Activated CD8-positive, alpha-beta T cell treated with anti-CD3 and anti-CD28 coated beads for 36 hours (primary cell): Measurements from ENCODE around the gene INPP5A. TPM values are rescaled to one million over a fixed set of nuclear protein-coding genes. Genes with fewer than 3 reads are reported as not detected.

Source experiments
- ATAC-seq: fragments of 200-7000 bp; cut with Tn5 transposase; one replicate; pipeline ENCODE4 v1.10.0; 2021; ENCODE audit warnings: mild to moderate bottlenecking, moderate library complexity
- CTCF ChIA-PET: fragments of 350-600 bp; sonication (Branson Sonifier 250); formaldehyde crosslinking; loops from one replicate; lab custom pipeline; 2021; ENCODE audit warnings: antibody characterized with exemption; lab: Charles Lee
- POLR2A ChIA-PET: fragments of 350-600 bp; sonication (Branson Sonifier 250); formaldehyde crosslinking; loops from one replicate; lab custom pipeline; 2021; ENCODE audit warnings: antibody characterized with exemption; lab: Charles Lee
- DNase-seq: peaks from one replicate; pipeline ENCODE4 v3.0.0-alpha.2; 2020
- H3K27ac Mint-ChIP-seq: one replicate; pipeline ENCODE4 v1.8.0; 2021; ENCODE audit warnings: mild to moderate bottlenecking, mixed read lengths
- H3K27me3 Mint-ChIP-seq: one replicate; pipeline ENCODE4 v1.8.0; 2021; ENCODE audit warnings: mixed read lengths
- H3K36me3 Mint-ChIP-seq: one replicate; pipeline ENCODE4 v1.8.0; 2021; ENCODE audit warnings: low read depth, mixed read lengths
- H3K4me1 Mint-ChIP-seq: one replicate; pipeline ENCODE4 v1.8.0; 2021; ENCODE audit warnings: low read depth, mixed read lengths
- H3K4me3 Mint-ChIP-seq: one replicate; pipeline ENCODE4 v1.8.0; 2021; ENCODE audit warnings: mild to moderate bottlenecking, moderate library complexity, mixed read lengths
- H3K9me3 Mint-ChIP-seq: one replicate; pipeline ENCODE4 v1.8.0; 2021; ENCODE audit warnings: mixed read lengths
- intact Hi-C: fragments of 100-400 bp; cut with micrococcal nuclease; formaldehyde crosslinking; loops from one replicate; pipeline ENCODE4 v1.10.0; 2022
- total RNA-seq, 2 experiments: library from RNA; stranded (reverse); gene quantifications; one replicate each; pipeline ENCODE4 v1.2.3, GENCODE V29; 2021
- TF ChIP-seq, protein P1 (sequence below): fragments of 200-600 bp; IDR thresholded peaks from one replicate; pipeline ENCODE4 v1.8.0; 2022; ENCODE audit warnings: antibody characterized with exemption, mild to moderate bottlenecking

Gene INPP5A
- total RNA-seq, 2 experiments from 2014 or later = 9.6 to 10.4 TPM

DNA sequence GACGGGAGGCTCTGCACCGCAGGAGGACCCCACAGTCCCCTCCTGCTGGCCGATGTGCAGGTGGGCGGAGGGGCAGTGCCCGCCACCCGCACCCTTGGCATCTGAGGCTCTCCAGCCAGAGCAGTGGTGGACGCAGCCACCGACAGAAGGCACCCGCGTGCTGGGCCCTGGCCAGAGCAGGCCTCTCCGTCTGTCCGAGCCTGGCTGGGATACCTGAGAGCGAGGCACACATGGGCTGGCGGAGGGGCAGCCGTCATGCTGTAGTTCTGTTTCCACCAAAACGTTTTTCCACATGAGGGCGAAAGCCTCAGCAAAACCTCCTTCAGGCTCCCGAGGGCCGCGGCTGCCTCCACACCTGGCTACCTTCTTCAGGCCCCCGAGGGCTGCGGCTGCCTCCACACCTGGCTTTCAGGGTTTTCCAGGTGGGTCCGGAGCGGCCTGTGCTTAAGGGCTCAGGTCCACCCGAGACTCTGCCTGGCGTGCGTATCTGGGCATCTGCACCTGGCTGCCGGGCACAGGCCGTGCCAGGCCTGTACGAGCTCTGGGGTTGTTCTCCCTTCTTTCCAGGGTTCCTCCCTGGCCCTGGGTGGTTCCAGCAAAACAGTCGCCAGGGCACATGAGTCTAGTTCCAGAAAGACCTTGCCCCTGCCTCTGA, 115.5 kb downstream of the INPP5A start:
- TF ChIP-seq, protein P1, sequence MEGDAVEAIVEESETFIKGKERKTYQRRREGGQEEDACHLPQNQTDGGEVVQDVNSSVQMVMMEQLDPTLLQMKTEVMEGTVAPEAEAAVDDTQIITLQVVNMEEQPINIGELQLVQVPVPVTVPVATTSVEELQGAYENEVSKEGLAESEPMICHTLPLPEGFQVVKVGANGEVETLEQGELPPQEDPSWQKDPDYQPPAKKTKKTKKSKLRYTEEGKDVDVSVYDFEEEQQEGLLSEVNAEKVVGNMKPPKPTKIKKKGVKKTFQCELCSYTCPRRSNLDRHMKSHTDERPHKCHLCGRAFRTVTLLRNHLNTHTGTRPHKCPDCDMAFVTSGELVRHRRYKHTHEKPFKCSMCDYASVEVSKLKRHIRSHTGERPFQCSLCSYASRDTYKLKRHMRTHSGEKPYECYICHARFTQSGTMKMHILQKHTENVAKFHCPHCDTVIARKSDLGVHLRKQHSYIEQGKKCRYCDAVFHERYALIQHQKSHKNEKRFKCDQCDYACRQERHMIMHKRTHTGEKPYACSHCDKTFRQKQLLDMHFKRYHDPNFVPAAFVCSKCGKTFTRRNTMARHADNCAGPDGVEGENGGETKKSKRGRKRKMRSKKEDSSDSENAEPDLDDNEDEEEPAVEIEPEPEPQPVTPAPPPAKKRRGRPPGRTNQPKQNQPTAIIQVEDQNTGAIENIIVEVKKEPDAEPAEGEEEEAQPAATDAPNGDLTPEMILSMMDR = no peak
- CTCF ChIA-PET = interaction anchor here (1.4 kb wide), 1 partner anchor 14 kb away, joined by 4 read pairs; no protein-coding TSS in a partner anchor
- no peaks in the 10 kb centered on the region for H3K4me1 Mint-ChIP-seq
- H3K9me3 Mint-ChIP-seq = no peaks in the 10 kb centered on the region
- ATAC-seq (no peak), DNase-seq (no peak)
- H3K36me3 Mint-ChIP-seq = no peaks in the 10 kb centered on the region
- no peak overlapping the region for H3K27ac Mint-ChIP-seq
- intact Hi-C loops = loop anchor here (10.0 kb wide), 1 partner anchor 142 kb away; no protein-coding TSS in a partner anchor
- POLR2A ChIA-PET = no interaction called here
- no peaks in the 10 kb centered on the region for H3K27me3 Mint-ChIP-seq
- no peak overlapping the region for H3K4me3 Mint-ChIP-seq

DNA sequence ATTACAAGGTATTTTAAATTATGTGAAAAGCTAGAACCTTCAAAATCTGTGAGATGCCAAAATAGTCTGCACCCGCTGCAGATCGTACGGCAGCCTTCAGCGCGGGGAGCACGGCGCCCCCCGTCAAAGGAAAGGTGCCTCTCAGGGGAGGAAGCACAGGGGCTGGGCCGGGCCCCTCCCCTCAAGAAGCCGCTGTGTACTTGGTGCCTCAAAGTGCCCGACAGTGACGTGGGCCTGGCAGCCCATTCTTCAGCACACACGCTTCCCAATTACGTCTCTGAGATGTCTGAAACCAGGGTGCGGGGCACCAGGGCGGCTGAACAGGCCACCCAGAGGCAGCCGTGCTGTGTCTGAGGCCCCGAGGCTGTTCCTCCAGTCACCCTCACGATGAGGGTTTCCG, 116.1 kb downstream of the INPP5A start:
- ChIA-PET CTCF (interaction anchor here (1.0 to 2.2 kb wide), 6 partner anchors 10 to 272 kb away, joined by 3 to 11 read pairs (median 4); no protein-coding TSS in a partner anchor), POLR2A (no interaction called here)
- H3K9me3 Mint-ChIP-seq = no peaks in the 10 kb centered on the region
- H3K36me3 Mint-ChIP-seq = no peaks in the 10 kb centered on the region
- TF ChIP-seq, protein P1 = no peak
- no peak overlapping the region for H3K4me3 Mint-ChIP-seq
- no peaks in the 10 kb centered on the region for H3K27me3 Mint-ChIP-seq
- H3K4me1 Mint-ChIP-seq = no peaks in the 10 kb centered on the region
- intact Hi-C loops = loop anchor here (10.0 kb wide), 1 partner anchor 141 kb away; no protein-coding TSS in a partner anchor
- ATAC-seq (no peak), DNase-seq (no peak)
- H3K27ac Mint-ChIP-seq = no peak overlapping the region

DNA sequence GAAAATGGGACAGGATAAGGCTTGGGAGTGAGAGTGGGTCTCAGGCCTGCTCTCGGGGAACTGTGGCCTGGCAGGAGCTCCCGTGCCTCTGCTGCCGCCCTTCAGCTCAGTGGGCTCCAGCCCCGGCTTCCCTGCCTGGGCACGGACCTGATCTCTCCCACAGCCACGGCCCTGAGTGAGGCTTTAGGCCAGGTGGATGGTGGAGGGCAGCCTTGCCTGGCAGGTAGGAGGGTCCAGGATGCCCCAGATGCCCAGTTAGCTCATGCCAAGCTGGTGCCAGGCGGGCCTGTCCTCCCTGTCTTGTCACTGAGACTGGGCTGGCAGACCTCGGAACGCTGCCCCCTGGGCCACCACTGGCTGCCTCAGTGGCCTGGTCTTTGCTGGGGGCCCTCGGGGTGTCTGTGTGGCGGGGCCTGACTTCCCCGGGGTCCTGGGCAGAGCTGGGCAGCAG, 116.6 kb downstream of the INPP5A start:
- Mint-ChIP-seq H3K4me1 (no peaks in the 10 kb centered on the region), H3K27ac (no peak overlapping the region), H3K27me3 (no peaks in the 10 kb centered on the region), H3K9me3 (no peaks in the 10 kb centered on the region), H3K36me3 (no peaks in the 10 kb centered on the region), H3K4me3 (no peak overlapping the region)
- DNase-seq = no peak
- ATAC-seq = no peak
- ChIA-PET CTCF (interaction anchor here (0.7 to 2.2 kb wide), 12 partner anchors 10 to 272 kb away, joined by 3 to 13 read pairs (median 4); no protein-coding TSS in a partner anchor), POLR2A (no interaction called here)
- intact Hi-C loops = loop anchor here (10.0 kb wide), 1 partner anchor 141 kb away; no protein-coding TSS in a partner anchor
- TF ChIP-seq, protein P1 = no peak

DNA sequence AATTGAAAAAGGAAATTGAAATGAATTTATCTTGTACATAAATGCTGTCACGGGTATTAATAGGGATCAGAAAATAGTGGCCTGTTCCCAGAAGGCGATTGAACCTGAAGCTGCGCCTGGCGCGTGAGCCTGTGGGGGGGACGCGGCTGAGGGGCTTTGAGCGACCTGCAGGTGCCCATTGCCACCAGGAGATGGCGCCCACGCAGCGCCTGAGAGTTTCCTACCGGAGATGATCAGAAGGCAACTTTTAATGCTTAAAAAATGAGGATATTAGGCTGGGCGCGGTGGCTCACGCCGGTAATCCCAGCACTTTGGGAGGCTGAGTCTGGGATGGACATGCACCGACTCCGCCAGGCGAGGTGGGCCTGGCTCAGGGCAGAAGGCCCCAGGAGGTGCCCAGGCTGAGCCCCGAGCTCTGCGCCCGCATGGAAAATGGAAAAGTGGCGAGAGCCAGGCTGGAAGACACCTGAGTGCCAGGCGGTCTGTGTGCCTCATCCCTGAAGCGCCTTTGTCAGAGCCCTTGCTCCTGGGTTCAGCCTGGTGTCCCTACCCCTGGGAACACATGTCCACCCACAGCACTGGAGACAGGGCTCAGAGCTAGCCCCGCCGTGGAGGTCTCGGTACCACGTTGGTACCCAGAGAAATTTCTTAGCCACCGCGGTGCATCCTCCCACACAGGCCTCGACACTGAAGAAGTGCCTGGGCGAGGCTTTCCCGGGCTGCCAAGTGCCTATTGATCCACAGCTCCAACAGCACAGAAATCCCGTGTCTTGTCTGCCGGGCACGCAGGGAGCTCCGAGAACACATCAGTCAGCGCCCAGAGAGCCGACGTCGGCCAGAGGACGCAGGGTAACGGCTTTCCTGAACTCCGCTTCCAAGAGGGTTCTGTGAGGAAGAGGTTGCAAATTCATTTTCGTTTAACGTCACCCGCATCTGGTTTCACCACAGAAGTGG, 117.4 kb downstream of the INPP5A start:
- H3K4me1 Mint-ChIP-seq = no peaks in the 10 kb centered on the region
- intact Hi-C loops = loop anchor here (10.0 kb wide), 1 partner anchor 140 kb away; no protein-coding TSS in a partner anchor
- ATAC-seq (peak; percentile 84), DNase-seq (peak; percentile 73)
- H3K36me3 Mint-ChIP-seq = no peaks in the 10 kb centered on the region
- TF ChIP-seq, protein P1 = peak; percentile 94
- no peaks in the 10 kb centered on the region for H3K27me3 Mint-ChIP-seq
- ChIA-PET POLR2A (no interaction called here), CTCF (interaction anchor here (0.7 to 2.2 kb wide), 16 partner anchors 11 to 273 kb away, joined by 3 to 13 read pairs (median 4); no protein-coding TSS in a partner anchor)
- no peak overlapping the region for H3K4me3 Mint-ChIP-seq
- H3K27ac Mint-ChIP-seq = no peak overlapping the region
- no peaks in the 10 kb centered on the region for H3K9me3 Mint-ChIP-seq
